ENCODE data around the gene CLASRP. TPM values are rescaled to one million over a fixed set of nuclear protein-coding genes. Genes with fewer than 3 reads are reported as not detected.

The CLASRP gene
- total and polyA plus RNA-seq, 9 of the 15 experiments (the other 6 are each of a cell fraction or from before 2014, with no cell fraction given), result 0.94 to 86.3 (median 44.0) TPM

- no peak for TF ChIP-seq ATF3 (IDR thresholded peaks at IDR 0.05)
- no peak for TF ChIP-seq ATF3 (CRISPR knock-in tag; conservative IDR thresholded peaks at IDR 0.05)
- TF ChIP-seq ZNF77 (CRISPR knock-in tag; IDR thresholded peaks at IDR 0.05), result no peak
- no peak for TF ChIP-seq TSC22D4 (tag; IDR thresholded peaks at IDR 0.05)
- TF ChIP-seq ZKSCAN3 (CRISPR knock-in tag; IDR thresholded peaks at IDR 0.05), result no peak
- TF ChIP-seq HMG20A (CRISPR knock-in tag; conservative IDR thresholded peaks at IDR 0.05), result no peak
- TF ChIP-seq SPI1 (IDR thresholded peaks at IDR 0.05; ENCODE audit: borderline replicate concordance, low read depth, low read length), result peak; percentile 84
- no peak for TF ChIP-seq ZBTB7A (IDR thresholded peaks at IDR 0.05; ENCODE audit: borderline replicate concordance, control insufficient read depth, low read depth, low read length)
- TF ChIP-seq CHCHD3 (CRISPR knock-in tag; IDR thresholded peaks at IDR 0.05), result no peak
- no peak for TF ChIP-seq ZNF57 (CRISPR knock-in tag; IDR thresholded peaks at IDR 0.05)
- TF ChIP-seq ZNF316 (IDR thresholded peaks at IDR 0.05), result no peak
- no peak for TF ChIP-seq HNRNPL (IDR thresholded peaks at IDR 0.05; ENCODE audit: low read depth, low read length)
- no peak for TF ChIP-seq TEAD1 (CRISPR knock-in tag; IDR thresholded peaks at IDR 0.05)
- no peak for TF ChIP-seq ZNF217 (CRISPR knock-in tag; IDR thresholded peaks at IDR 0.05)
- no peak for TF ChIP-seq TCF15 (CRISPR knock-in tag; IDR thresholded peaks at IDR 0.05)
- no peak for TF ChIP-seq KDM4B (IDR thresholded peaks at IDR 0.05; ENCODE audit: borderline replicate concordance in 2 of 2, low read depth in 1 of 2)
- TF ChIP-seq HNRNPH1 (optimal IDR thresholded peaks at IDR 0.05; ENCODE audit: low read depth, low read length), result no peak
- no peak for TF ChIP-seq SETDB1 (IDR thresholded peaks at IDR 0.05; ENCODE audit: low read length)
- no peak for TF ChIP-seq ARID1B (IDR thresholded peaks at IDR 0.05)
- no peak for TF ChIP-seq KLF6 (CRISPR knock-in tag; IDR thresholded peaks at IDR 0.05; ENCODE audit: borderline replicate concordance)
- TF ChIP-seq MAZ (CRISPR knock-in tag; conservative IDR thresholded peaks at IDR 0.05 in 1 of 2, IDR thresholded peaks at IDR 0.05 in 1 of 2), result peak in 1 of 2 experiments; percentile 56; a peak in 2 of 4 replicates
- no peak for TF ChIP-seq XRCC3 (IDR thresholded peaks at IDR 0.05)
- no peak for TF ChIP-seq FOSL1 (tag; conservative IDR thresholded peaks at IDR 0.05)
- no peak for TF ChIP-seq ATF4 (CRISPR knock-in tag; IDR thresholded peaks at IDR 0.05)
- no peak for TF ChIP-seq CBX8 (IDR thresholded peaks at IDR 0.05; ENCODE audit: borderline replicate concordance, extremely low read depth, low read depth, low read length, poor library complexity, severe bottlenecking)
- TF ChIP-seq ZNF197 (CRISPR knock-in tag; IDR thresholded peaks at IDR 0.05; ENCODE audit: low read depth), result no peak
- TF ChIP-seq CHD2 (IDR thresholded peaks at IDR 0.05; ENCODE audit: low read depth, low read length), result no peak
- TF ChIP-seq CSDE1 (IDR thresholded peaks at IDR 0.05), result no peak; a peak in 1 of 4 replicates
Observed at GRCh38 chr19:45091031-45091923, 52.4 kb downstream of the CLASRP start (continued).
